PC-3 (cell line): ENCODE measurements around the gene SRXN1. TPM values are rescaled to one million over a fixed set of nuclear protein-coding genes. Genes with fewer than 3 reads are reported as not detected.

ENCODE experiments used
- ATAC-seq: fragments of 200-7000 bp; cut with Tn5 transposase; 2 replicates; pipeline ENCODE4 v1.9.1; 2020; ENCODE audit warnings: mild to moderate bottlenecking, moderate library complexity
- BruUV-seq: library from RNA; stranded (reverse); fragments of 400-500 nt; replicated peaks from 2 replicates; lab custom pipeline; 2021; lab: Mats Ljungman, UMichigan
- CTCF ChIA-PET: fragments of 300-600 bp; sonication (Branson Sonifier 250); formaldehyde crosslinking; loops from one replicate; lab custom pipeline; 2022; ENCODE audit warnings: antibody characterized with exemption; lab: Charles Lee
- POLR2A ChIA-PET: fragments of 300-600 bp; sonication (Branson Sonifier 250); formaldehyde crosslinking; loops from one replicate; lab custom pipeline; 2022; ENCODE audit warnings: antibody characterized with exemption; ENCODE audit not compliant: unreplicated experiment; lab: Charles Lee
- DNase-seq: peaks from one replicate; pipeline ENCODE4 v3.0.0-alpha.2; 2015
- H2AFZ ChIP-seq: fragments of 300-600 bp; sonication (generic); 2 replicates; pipeline ENCODE4 v1.6.0; 2016; ENCODE audit warnings: antibody characterized with exemption, low read length
- H3F3A ChIP-seq: fragments of 300-600 bp; sonication (generic); one replicate; pipeline ENCODE4 v1.6.0; 2017; ENCODE audit warnings: antibody characterized with exemption, low read length, control low read depth, mild to moderate bottlenecking; ENCODE audit not compliant: unreplicated experiment
- H3K27ac ChIP-seq: fragments of 300-600 bp; sonication (generic); 2 replicates; pipeline ENCODE4 v1.5.1; 2016; ENCODE audit warnings: mild to moderate bottlenecking, low read length
- H3K27me3 ChIP-seq: fragments of 300-600 bp; sonication (generic); 2 replicates; pipeline ENCODE4 v1.6.1; 2016; ENCODE audit warnings: low read length, mixed read lengths
- H3K36me3 ChIP-seq: fragments of 300-600 bp; sonication (generic); 2 replicates; pipeline ENCODE4 v1.6.1; 2016; ENCODE audit warnings: low read depth, mixed run types, low read length, mixed read lengths
- H3K4me1 ChIP-seq: fragments of 300-600 bp; sonication (generic); 2 replicates; pipeline ENCODE4 v1.5.1; 2016; ENCODE audit warnings: low read length; ENCODE audit not compliant: insufficient read depth
- H3K4me2 ChIP-seq: fragments of 300-600 bp; sonication (generic); 2 replicates; pipeline ENCODE4 v1.6.0; 2016; ENCODE audit warnings: low read length
- H3K4me3 ChIP-seq: fragments of 300-600 bp; sonication (generic); 2 replicates; pipeline ENCODE4 v1.5.1; 2016; ENCODE audit warnings: mild to moderate bottlenecking, low read length, mixed read lengths
- H3K79me2 ChIP-seq: fragments of 300-600 bp; sonication (generic); 2 replicates; pipeline ENCODE4 v1.6.1; 2017; ENCODE audit warnings: low read length, mixed read lengths
- H3K9ac ChIP-seq: fragments of 300-600 bp; sonication (generic); 2 replicates; pipeline ENCODE4 v1.6.0; 2016; ENCODE audit warnings: mild to moderate bottlenecking, low read length
- H3K9me2 ChIP-seq: fragments of 300-600 bp; sonication (generic); replicated peaks from 2 replicates; pipeline ENCODE4 v1.6.1; 2016; ENCODE audit warnings: mixed run types, low read length, mixed read lengths
- H3K9me3 ChIP-seq: fragments of 300-600 bp; sonication (generic); 2 replicates; pipeline ENCODE4 v1.6.1; 2016; ENCODE audit warnings: low read length, mixed read lengths
- H4K20me1 ChIP-seq: fragments of 300-600 bp; sonication (generic); 2 replicates; pipeline ENCODE4 v1.6.1; 2016; ENCODE audit warnings: low read length, mixed read lengths
- CTCF ChIP-seq: fragments of 300-600 bp; sonication (generic); conservative IDR thresholded peaks from 2 replicates; pipeline ENCODE4 v1.5.1; 2017; ENCODE audit warnings: antibody characterized with exemption, low read depth, mild to moderate bottlenecking, low read length
- EZH2 ChIP-seq: fragments of 300-600 bp; sonication (generic); IDR thresholded peaks from one replicate; pipeline ENCODE4 v1.6.1; 2017; ENCODE audit warnings: antibody characterized with exemption, mild to moderate bottlenecking, low read length; ENCODE audit not compliant: unreplicated experiment
- EZH2phosphoT487 ChIP-seq: fragments of 300-600 bp; sonication (generic); IDR thresholded peaks from 2 replicates; pipeline ENCODE4 v1.6.1; 2018; ENCODE audit warnings: mild to moderate bottlenecking, antibody characterized with exemption, low read length, borderline replicate concordance
- intact Hi-C: fragments of 100-400 bp; cut with micrococcal nuclease; formaldehyde crosslinking; loops from 2 replicates; pipeline ENCODE4 v1.9.0; 2023
- total RNA-seq: library from RNA; depleted of rRNA; stranded (reverse); fragments of >200 nt; gene quantifications from 2 replicates; pipeline ENCODE4 v1.2.3, GENCODE V29; 2014

SRXN1 gene
- total RNA-seq, 1 experiment from 2014 or later: 105 TPM

GRCh38 chr20:668638-669037 lies 15.6 kb upstream of the SRXN1 start:
- TF ChIP-seq EZH2: no peak
- Histone ChIP-seq H3K9me2 (no peaks in the 10 kb centered on the region), H3F3A (no peaks in the 10 kb centered on the region), H3K36me3 (no peaks in the 10 kb centered on the region), H3K9me3 (no peaks in the 10 kb centered on the region), H2AFZ (no peak overlapping the region), H3K27me3 (peaks cover 63% of the 10 kb centered on the region), H3K79me2 (no peaks in the 10 kb centered on the region), H3K9ac (no peak overlapping the region), H3K27ac (no peak overlapping the region), H4K20me1 (no peaks in the 10 kb centered on the region), H3K4me2 (no peak overlapping the region), H3K4me1 (no peaks in the 10 kb centered on the region), H3K4me3 (no peak overlapping the region)
- no TSS peak for BruUV-seq
- no peak for DNase-seq
- ChIA-PET POLR2A (interaction anchor here (0.6 kb wide), 1 partner anchor 1554 kb away, joined by 3 read pairs; no protein-coding TSS in a partner anchor), CTCF (no interaction called here)
- intact Hi-C loops: no loop called here
- ATAC-seq: no peak

- DNase-seq: no peak
- ChIA-PET CTCF (interaction anchor here (0.8 kb wide), 1 partner anchor 71 kb away, joined by 4 read pairs; no protein-coding TSS in a partner anchor), POLR2A (interaction anchor here (0.6 kb wide), 1 partner anchor 1555 kb away, joined by 3 read pairs; no protein-coding TSS in a partner anchor)
- Histone ChIP-seq H4K20me1 (no peaks in the 10 kb centered on the region), H3K4me2 (no peak overlapping the region), H3K27me3 (peaks cover 63% of the 10 kb centered on the region), H3K36me3 (no peaks in the 10 kb centered on the region), H3K9me3 (no peaks in the 10 kb centered on the region), H3K79me2 (no peaks in the 10 kb centered on the region), H3K4me1 (no peaks in the 10 kb centered on the region), H3K9ac (no peak overlapping the region), H3K4me3 (no peak overlapping the region), H3F3A (no peaks in the 10 kb centered on the region), H3K9me2 (no peaks in the 10 kb centered on the region), H3K27ac (no peak overlapping the region), H2AFZ (no peak overlapping the region)
- TF ChIP-seq CTCF (no peak), EZH2 (no peak), EZH2phosphoT487 (no peak)
- no TSS peak for BruUV-seq
- intact Hi-C loops: no loop called here
- ATAC-seq: no peak
Observed at GRCh38 chr20:668050-668449, 15.1 kb upstream of the SRXN1 start.

GRCh38 chr20:667351-668034 lies 14.5 kb upstream of the SRXN1 start:
- intact Hi-C loops: no loop called here
- DNase-seq: peak; percentile 54
- Histone ChIP-seq H3K4me2 (no peak overlapping the region), H4K20me1 (no peaks in the 10 kb centered on the region), H3K9me3 (no peaks in the 10 kb centered on the region), H3K4me3 (no peak overlapping the region), H3K79me2 (no peaks in the 10 kb centered on the region), H3K9ac (no peak overlapping the region), H3K9me2 (no peaks in the 10 kb centered on the region), H3K27ac (no peak overlapping the region), H3K36me3 (no peaks in the 10 kb centered on the region), H3F3A (no peaks in the 10 kb centered on the region), H3K27me3 (peaks cover 64% of the 10 kb centered on the region), H3K4me1 (no peaks in the 10 kb centered on the region), H2AFZ (no peak overlapping the region)
- ATAC-seq: peak; percentile 53; the same call in 1 of the 2 replicates
- ChIA-PET POLR2A (no interaction called here), CTCF (interaction anchor here (0.6 to 1.0 kb wide), 3 partner anchors 10 to 101 kb away, joined by 4 to 6 read pairs (median 4); partner anchors contain the start of gene SLC52A3)
- no TSS peak for BruUV-seq
- TF ChIP-seq EZH2 (no peak), CTCF (peak; percentile 96)
